Panc1 (cell line): Measurements from ENCODE around the gene BCAS2. TPM values are rescaled to one million over a fixed set of nuclear protein-coding genes. Genes with fewer than 3 reads are reported as not detected.

ENCODE experiments used
- ATAC-seq: fragments of 200-7000 bp; cut with Tn5 transposase; 2 replicates; pipeline ENCODE4 v1.9.1; 2020; ENCODE audit warnings: mild to moderate bottlenecking, moderate library complexity
- BruUV-seq: library from RNA; stranded (reverse); fragments of 400-500 nt; replicated peaks from 2 replicates; lab custom pipeline; 2021; lab: Mats Ljungman, UMichigan
- CTCF ChIA-PET: fragments of 300-600 bp; sonication (Branson Sonifier 250); formaldehyde crosslinking; loops from one replicate; lab custom pipeline; 2022; ENCODE audit warnings: antibody characterized with exemption; lab: Charles Lee
- POLR2A ChIA-PET: fragments of 300-600 bp; sonication (Branson Sonifier 250); formaldehyde crosslinking; loops from one replicate; lab custom pipeline; 2022; ENCODE audit warnings: antibody characterized with exemption; lab: Charles Lee
- DNase-seq: peaks from one replicate; pipeline ENCODE4 v3.0.0-alpha.2; 2010; ENCODE audit warnings: low read depth, low spot score
- H3K27ac ChIP-seq: 2 replicates; pipeline ENCODE4 v1.5.1; 2011; ENCODE audit warnings: mild to moderate bottlenecking, low read length, inconsistent platforms
- H3K27me3 ChIP-seq: fragments of 200-500 bp; sonication (Bioruptor generic); 2 replicates; pipeline ENCODE4 v1.6.0; 2014; ENCODE audit warnings: low read length, inconsistent platforms; ENCODE audit not compliant: control insufficient read depth, insufficient read depth
- H3K36me3 ChIP-seq: fragments of 200-500 bp; sonication (Bioruptor generic); 2 replicates; pipeline ENCODE4 v1.5.1; 2014; ENCODE audit warnings: inconsistent platforms, mild to moderate bottlenecking, low read length, moderate library complexity; ENCODE audit not compliant: control insufficient read depth, insufficient read depth
- H3K4me1 ChIP-seq: 2 replicates; pipeline ENCODE4 v1.5.1; 2011; ENCODE audit warnings: inconsistent platforms, mild to moderate bottlenecking, low read length, moderate library complexity; ENCODE audit not compliant: control insufficient read depth, insufficient read depth
- H3K4me3 ChIP-seq, 2 experiments: 2 replicates each; pipeline ENCODE4 v1.5.1; 2011 to 2012; ENCODE audit warnings: low read depth in 2 of 2, low read length in 2 of 2, mild to moderate bottlenecking in 2 of 2, inconsistent platforms in 1 of 2, moderate library complexity in 1 of 2
- H3K9me3 ChIP-seq: fragments of 200-500 bp; sonication (Bioruptor generic); 2 replicates; pipeline ENCODE4 v1.5.1; 2014; ENCODE audit warnings: low read depth, mild to moderate bottlenecking, inconsistent platforms, low read length, moderate library complexity; ENCODE audit not compliant: control insufficient read depth, insufficient read depth
- POLR2AphosphoS5 ChIP-seq: IDR thresholded peaks from 2 replicates; pipeline ENCODE4 v1.6.1; 2012; ENCODE audit warnings: mild to moderate bottlenecking, low read depth, low read length, moderate library complexity
- SIN3A ChIP-seq: IDR thresholded peaks from 2 replicates; pipeline ENCODE4 v1.6.1; 2012; ENCODE audit warnings: low read depth, mild to moderate bottlenecking, low read length, moderate library complexity, borderline replicate concordance; ENCODE audit not compliant: insufficient read depth
- TCF7L2 ChIP-seq: IDR thresholded peaks from 2 replicates; pipeline ENCODE4 v1.6.1; 2011; ENCODE audit warnings: mild to moderate bottlenecking, low read depth, low read length, inconsistent platforms
- in situ Hi-C: cut with HindIII; loops from 2 replicates; pipeline ENCODE4 v1.10.0; 2016; ENCODE audit warnings: low sequenced_read_pairs, low pct_unique_long_range_greater_than_20kb
- intact Hi-C: fragments of 100-400 bp; cut with micrococcal nuclease; formaldehyde crosslinking; loops from one replicate; pipeline ENCODE4 v1.10.0; 2022; ENCODE audit not compliant: unreplicated experiment
- total RNA-seq: library from RNA; stranded (reverse); gene quantifications from one replicate; pipeline ENCODE4 v1.2.1, GENCODE V29; 2021; ENCODE audit not compliant: unreplicated experiment
- TF ChIP-seq, protein P1 (sequence below), 2 experiments: IDR thresholded peaks; 2 replicates each; pipeline ENCODE4 v1.6.1; 2011 to 2012; ENCODE audit warnings: low read depth in 2 of 2, control low read depth in 1 of 2, low read length in 1 of 2, mild to moderate bottlenecking in 1 of 2, moderate library complexity in 1 of 2; ENCODE audit not compliant: insufficient read depth in 1 of 2
- TF ChIP-seq, protein P2 (sequence below): fragments of 450-650 bp; IDR thresholded peaks from 2 replicates; pipeline ENCODE4 v1.5.1; 2017; ENCODE audit warnings: mild to moderate bottlenecking

The BCAS2 gene
- total RNA-seq, 1 experiment from 2014 or later = 23.5 TPM

DNA sequence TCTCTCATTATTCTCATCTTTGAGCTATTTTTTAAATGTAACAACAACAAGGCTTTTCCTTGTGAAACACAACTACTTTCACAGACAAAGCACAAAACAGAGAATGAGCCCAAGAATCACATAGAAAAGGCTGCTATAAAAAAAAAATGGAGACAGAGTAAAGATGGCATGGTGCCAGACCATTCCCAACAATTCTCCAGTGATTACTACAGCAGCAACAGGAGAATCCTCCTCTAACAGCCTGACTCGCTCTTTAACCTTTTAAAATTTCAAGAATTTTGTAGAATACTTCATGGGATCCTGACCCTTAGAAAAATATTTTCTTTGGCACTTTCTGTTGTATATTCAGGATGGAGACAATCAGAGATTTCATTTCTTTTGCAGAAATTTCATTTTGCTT, 3.8 kb upstream of the BCAS2 start:
- no TSS peak for BruUV-seq
- POLR2A ChIA-PET = no interaction called here
- H3K4me1 ChIP-seq = no peaks in the 10 kb centered on the region; the same call in 1 of the 2 replicates
- no peak overlapping the region for H3K4me3 ChIP-seq
- ATAC-seq (no peak), DNase-seq (no peak)
- H3K27ac ChIP-seq = no peak overlapping the region
- H3K27me3 ChIP-seq = no peaks in the 10 kb centered on the region
- intact Hi-C loops (no loop called here), in situ Hi-C loops (no loop called here)
- H3K9me3 ChIP-seq = no peaks in the 10 kb centered on the region
- TF ChIP-seq, protein P1, sequence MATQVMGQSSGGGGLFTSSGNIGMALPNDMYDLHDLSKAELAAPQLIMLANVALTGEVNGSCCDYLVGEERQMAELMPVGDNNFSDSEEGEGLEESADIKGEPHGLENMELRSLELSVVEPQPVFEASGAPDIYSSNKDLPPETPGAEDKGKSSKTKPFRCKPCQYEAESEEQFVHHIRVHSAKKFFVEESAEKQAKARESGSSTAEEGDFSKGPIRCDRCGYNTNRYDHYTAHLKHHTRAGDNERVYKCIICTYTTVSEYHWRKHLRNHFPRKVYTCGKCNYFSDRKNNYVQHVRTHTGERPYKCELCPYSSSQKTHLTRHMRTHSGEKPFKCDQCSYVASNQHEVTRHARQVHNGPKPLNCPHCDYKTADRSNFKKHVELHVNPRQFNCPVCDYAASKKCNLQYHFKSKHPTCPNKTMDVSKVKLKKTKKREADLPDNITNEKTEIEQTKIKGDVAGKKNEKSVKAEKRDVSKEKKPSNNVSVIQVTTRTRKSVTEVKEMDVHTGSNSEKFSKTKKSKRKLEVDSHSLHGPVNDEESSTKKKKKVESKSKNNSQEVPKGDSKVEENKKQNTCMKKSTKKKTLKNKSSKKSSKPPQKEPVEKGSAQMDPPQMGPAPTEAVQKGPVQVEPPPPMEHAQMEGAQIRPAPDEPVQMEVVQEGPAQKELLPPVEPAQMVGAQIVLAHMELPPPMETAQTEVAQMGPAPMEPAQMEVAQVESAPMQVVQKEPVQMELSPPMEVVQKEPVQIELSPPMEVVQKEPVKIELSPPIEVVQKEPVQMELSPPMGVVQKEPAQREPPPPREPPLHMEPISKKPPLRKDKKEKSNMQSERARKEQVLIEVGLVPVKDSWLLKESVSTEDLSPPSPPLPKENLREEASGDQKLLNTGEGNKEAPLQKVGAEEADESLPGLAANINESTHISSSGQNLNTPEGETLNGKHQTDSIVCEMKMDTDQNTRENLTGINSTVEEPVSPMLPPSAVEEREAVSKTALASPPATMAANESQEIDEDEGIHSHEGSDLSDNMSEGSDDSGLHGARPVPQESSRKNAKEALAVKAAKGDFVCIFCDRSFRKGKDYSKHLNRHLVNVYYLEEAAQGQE (IDR thresholded peaks at IDR 0.05; ENCODE audit: insufficient read depth in 1 of 2, low read depth in 2 of 2, low read length in 1 of 2) = no peak
- TF ChIP-seq, protein P2, sequence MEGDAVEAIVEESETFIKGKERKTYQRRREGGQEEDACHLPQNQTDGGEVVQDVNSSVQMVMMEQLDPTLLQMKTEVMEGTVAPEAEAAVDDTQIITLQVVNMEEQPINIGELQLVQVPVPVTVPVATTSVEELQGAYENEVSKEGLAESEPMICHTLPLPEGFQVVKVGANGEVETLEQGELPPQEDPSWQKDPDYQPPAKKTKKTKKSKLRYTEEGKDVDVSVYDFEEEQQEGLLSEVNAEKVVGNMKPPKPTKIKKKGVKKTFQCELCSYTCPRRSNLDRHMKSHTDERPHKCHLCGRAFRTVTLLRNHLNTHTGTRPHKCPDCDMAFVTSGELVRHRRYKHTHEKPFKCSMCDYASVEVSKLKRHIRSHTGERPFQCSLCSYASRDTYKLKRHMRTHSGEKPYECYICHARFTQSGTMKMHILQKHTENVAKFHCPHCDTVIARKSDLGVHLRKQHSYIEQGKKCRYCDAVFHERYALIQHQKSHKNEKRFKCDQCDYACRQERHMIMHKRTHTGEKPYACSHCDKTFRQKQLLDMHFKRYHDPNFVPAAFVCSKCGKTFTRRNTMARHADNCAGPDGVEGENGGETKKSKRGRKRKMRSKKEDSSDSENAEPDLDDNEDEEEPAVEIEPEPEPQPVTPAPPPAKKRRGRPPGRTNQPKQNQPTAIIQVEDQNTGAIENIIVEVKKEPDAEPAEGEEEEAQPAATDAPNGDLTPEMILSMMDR = no peak
- TF ChIP-seq SIN3A (no peak), POLR2AphosphoS5 (no peak), TCF7L2 (no peak)
- CTCF ChIA-PET = no interaction called here
- peaks cover 6% of the 10 kb centered on the region; the same call in 1 of the 2 replicates for H3K36me3 ChIP-seq

DNA sequence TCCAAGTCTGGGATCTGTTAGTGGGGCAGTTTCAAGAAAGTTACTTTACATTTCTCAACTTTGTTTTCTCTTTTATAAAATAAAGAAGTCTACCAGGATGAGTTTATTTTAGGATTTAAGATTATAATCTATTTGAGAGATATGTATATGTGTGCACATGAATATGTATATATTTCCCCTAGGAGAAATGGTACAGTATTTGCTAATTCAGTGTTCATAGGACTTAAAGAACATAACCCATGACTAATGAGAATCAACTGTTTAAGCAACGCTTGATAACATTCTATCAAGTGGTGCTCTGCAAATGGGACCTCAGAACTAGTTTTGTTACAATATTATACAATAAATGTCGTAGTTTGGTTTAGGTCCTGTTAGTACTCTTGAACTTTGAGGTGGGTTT, 7.0 kb downstream of the BCAS2 start:
- in situ Hi-C loops = no loop called here
- H3K4me3 ChIP-seq = no peak overlapping the region
- intact Hi-C loops = no loop called here
- ATAC-seq = no peak
- POLR2A ChIA-PET = no interaction called here
- TF ChIP-seq SIN3A (no peak), TCF7L2 (no peak)
- TF ChIP-seq, protein P1 (IDR thresholded peaks at IDR 0.05; ENCODE audit: insufficient read depth in 1 of 2, low read depth in 2 of 2, low read length in 1 of 2) = no peak
- no TSS peak for BruUV-seq
- H3K9me3 ChIP-seq = no peaks in the 10 kb centered on the region
- no peaks in the 10 kb centered on the region for H3K4me1 ChIP-seq
- H3K27ac ChIP-seq = no peak overlapping the region
- no peak for DNase-seq
- CTCF ChIA-PET = interaction anchor here (0.6 kb wide), 1 partner anchor 707 kb away, joined by 4 read pairs; no protein-coding TSS in a partner anchor
- H3K36me3 ChIP-seq = peaks cover 3% of the 10 kb centered on the region; the same call in 1 of the 2 replicates
- H3K27me3 ChIP-seq = no peaks in the 10 kb centered on the region
